ENCODE data around the gene TBC1D8. TPM values are rescaled to one million over a fixed set of nuclear protein-coding genes. Genes with fewer than 3 reads are reported as not detected.

Gene TBC1D8
- total RNA-seq, 1 experiment from 2014 or later = 139 TPM

DNA sequence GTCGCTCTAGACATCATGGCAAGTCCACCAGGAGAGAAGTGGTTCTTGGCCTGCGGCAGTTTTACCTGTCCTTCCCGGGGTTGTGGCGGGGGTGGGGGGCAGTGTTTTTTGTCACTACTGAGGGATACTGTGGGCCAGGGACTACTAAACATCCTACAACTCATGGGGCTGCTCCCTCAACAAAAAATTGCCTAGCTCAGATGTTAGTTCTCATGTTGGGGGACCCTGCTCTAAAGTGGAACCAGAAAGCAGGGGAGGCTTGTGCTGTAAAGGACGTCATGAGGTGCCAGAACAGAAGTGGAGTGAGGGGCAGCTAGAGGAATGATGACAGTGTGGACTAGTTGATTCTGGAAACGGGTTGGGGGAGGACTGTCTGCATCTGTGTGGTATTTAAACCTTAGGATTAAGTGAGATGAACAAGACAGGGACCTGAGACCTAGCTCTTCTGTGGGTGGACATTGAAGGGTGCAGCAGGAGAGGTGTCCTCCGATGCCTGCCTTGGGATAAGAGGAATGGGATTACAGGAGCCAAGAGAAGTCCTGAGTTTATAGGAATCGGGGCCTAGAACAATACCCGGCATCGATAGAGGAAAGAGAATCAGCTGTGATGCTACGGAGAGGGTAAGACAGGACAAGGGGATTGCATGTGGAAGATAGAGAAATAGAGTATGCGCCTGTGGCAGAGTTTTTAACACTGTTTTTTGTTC lies 146.4 kb downstream of the TBC1D8 start:
- DNase-seq (ENCODE audit: low read depth, low spot score) (no peak), ATAC-seq (no peak)
- Histone ChIP-seq H3K9me3 (ENCODE audit: control insufficient read depth, insufficient read depth, low read depth, low read length) (no peaks in the 10 kb centered on the region), H3K4me3 (ENCODE audit: low read depth in 2 of 2, low read length in 2 of 2) (peak overlapping the region; percentile 80 to 98), H3K36me3 (ENCODE audit: control insufficient read depth, insufficient read depth, low read length) (peaks cover 19% of the 10 kb centered on the region), H3K4me1 (ENCODE audit: control insufficient read depth, insufficient read depth, low read length) (peaks cover 52% of the 10 kb centered on the region), H3K27ac (ENCODE audit: low read length) (peak overlapping the region; percentile 98), H3K27me3 (ENCODE audit: control insufficient read depth, insufficient read depth, low read length) (no peaks in the 10 kb centered on the region)
- no TSS peak for BruUV-seq (replicated peaks)
- ChIA-PET CTCF (interaction anchor here (0.7 kb wide), 1 partner anchor 51 kb away, joined by 3 read pairs; no protein-coding TSS in a partner anchor), POLR2A (interaction anchor here (0.6 kb wide), 1 partner anchor 109 kb away, joined by 3 read pairs; no protein-coding TSS in a partner anchor)
- intact Hi-C loops (cut with micrococcal nuclease; ENCODE audit: unreplicated experiment) (no loop called here), in situ Hi-C loops (cut with HindIII; ENCODE audit: low pct_unique_long_range_greater_than_20kb, low sequenced_read_pairs) (no loop called here)
- TF ChIP-seq, protein P1, sequence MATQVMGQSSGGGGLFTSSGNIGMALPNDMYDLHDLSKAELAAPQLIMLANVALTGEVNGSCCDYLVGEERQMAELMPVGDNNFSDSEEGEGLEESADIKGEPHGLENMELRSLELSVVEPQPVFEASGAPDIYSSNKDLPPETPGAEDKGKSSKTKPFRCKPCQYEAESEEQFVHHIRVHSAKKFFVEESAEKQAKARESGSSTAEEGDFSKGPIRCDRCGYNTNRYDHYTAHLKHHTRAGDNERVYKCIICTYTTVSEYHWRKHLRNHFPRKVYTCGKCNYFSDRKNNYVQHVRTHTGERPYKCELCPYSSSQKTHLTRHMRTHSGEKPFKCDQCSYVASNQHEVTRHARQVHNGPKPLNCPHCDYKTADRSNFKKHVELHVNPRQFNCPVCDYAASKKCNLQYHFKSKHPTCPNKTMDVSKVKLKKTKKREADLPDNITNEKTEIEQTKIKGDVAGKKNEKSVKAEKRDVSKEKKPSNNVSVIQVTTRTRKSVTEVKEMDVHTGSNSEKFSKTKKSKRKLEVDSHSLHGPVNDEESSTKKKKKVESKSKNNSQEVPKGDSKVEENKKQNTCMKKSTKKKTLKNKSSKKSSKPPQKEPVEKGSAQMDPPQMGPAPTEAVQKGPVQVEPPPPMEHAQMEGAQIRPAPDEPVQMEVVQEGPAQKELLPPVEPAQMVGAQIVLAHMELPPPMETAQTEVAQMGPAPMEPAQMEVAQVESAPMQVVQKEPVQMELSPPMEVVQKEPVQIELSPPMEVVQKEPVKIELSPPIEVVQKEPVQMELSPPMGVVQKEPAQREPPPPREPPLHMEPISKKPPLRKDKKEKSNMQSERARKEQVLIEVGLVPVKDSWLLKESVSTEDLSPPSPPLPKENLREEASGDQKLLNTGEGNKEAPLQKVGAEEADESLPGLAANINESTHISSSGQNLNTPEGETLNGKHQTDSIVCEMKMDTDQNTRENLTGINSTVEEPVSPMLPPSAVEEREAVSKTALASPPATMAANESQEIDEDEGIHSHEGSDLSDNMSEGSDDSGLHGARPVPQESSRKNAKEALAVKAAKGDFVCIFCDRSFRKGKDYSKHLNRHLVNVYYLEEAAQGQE (IDR thresholded peaks at IDR 0.05; ENCODE audit: insufficient read depth in 1 of 2, low read depth in 2 of 2, low read length in 1 of 2) = no peak
- peak; percentile 80 for TF ChIP-seq POLR2AphosphoS5 (IDR thresholded peaks at IDR 0.05; ENCODE audit: low read depth, low read length)
- TF ChIP-seq, protein P2, sequence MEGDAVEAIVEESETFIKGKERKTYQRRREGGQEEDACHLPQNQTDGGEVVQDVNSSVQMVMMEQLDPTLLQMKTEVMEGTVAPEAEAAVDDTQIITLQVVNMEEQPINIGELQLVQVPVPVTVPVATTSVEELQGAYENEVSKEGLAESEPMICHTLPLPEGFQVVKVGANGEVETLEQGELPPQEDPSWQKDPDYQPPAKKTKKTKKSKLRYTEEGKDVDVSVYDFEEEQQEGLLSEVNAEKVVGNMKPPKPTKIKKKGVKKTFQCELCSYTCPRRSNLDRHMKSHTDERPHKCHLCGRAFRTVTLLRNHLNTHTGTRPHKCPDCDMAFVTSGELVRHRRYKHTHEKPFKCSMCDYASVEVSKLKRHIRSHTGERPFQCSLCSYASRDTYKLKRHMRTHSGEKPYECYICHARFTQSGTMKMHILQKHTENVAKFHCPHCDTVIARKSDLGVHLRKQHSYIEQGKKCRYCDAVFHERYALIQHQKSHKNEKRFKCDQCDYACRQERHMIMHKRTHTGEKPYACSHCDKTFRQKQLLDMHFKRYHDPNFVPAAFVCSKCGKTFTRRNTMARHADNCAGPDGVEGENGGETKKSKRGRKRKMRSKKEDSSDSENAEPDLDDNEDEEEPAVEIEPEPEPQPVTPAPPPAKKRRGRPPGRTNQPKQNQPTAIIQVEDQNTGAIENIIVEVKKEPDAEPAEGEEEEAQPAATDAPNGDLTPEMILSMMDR (IDR thresholded peaks at IDR 0.05) = no peak
- peak; percentile 56; the same call in 1 of the 2 replicates for TF ChIP-seq SIN3A (IDR thresholded peaks at IDR 0.05; ENCODE audit: borderline replicate concordance, insufficient read depth, low read depth, low read length)
- no peak for TF ChIP-seq TCF7L2 (IDR thresholded peaks at IDR 0.05; ENCODE audit: low read depth, low read length)

DNA sequence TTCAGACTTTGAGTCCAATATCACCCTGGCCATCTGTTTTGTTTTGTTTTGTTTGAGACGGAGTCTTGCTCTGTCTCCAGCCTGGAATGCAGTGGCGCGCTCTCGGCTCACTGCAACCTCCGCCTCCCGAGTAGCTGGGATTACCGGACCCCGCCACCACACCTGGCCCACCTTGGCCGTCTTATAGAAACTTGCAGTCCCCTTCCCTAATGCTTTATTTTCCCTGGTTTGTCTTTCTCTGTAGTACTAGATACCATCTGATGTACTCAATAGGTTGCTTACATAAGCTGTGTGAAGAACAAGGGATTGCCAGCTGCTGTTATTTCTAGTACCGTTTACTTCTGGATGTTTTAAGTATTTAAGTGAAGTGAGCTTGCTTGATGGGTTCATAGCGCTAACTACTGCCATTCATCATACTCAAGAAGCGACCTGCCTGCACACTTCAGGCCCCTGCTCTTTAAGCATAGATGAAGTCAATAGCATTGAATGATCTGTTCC lies 147.9 kb downstream of the TBC1D8 start:
- BruUV-seq (replicated peaks) = no TSS peak
- no peak for TF ChIP-seq TCF7L2 (IDR thresholded peaks at IDR 0.05; ENCODE audit: low read depth, low read length)
- TF ChIP-seq POLR2AphosphoS5 (IDR thresholded peaks at IDR 0.05; ENCODE audit: low read depth, low read length) = no peak
- TF ChIP-seq, protein P2 (IDR thresholded peaks at IDR 0.05) = no peak
- no peak for TF ChIP-seq SIN3A (IDR thresholded peaks at IDR 0.05; ENCODE audit: borderline replicate concordance, insufficient read depth, low read depth, low read length)
- TF ChIP-seq, protein P1 (IDR thresholded peaks at IDR 0.05; ENCODE audit: insufficient read depth in 1 of 2, low read depth in 2 of 2, low read length in 1 of 2) = no peak
- H3K4me3 ChIP-seq (ENCODE audit: low read depth in 2 of 2, low read length in 2 of 2) = peak overlapping the region; percentile 80 to 98
- in situ Hi-C loops (cut with HindIII; ENCODE audit: low pct_unique_long_range_greater_than_20kb, low sequenced_read_pairs) = no loop called here
- ATAC-seq (no peak), DNase-seq (ENCODE audit: low read depth, low spot score) (no peak)
- peak overlapping the region; percentile 98 for H3K27ac ChIP-seq (ENCODE audit: low read length)
- peaks cover 43% of the 10 kb centered on the region for H3K4me1 ChIP-seq (ENCODE audit: control insufficient read depth, insufficient read depth, low read length)
- no peaks in the 10 kb centered on the region for H3K9me3 ChIP-seq (ENCODE audit: control insufficient read depth, insufficient read depth, low read depth, low read length)
- H3K36me3 ChIP-seq (ENCODE audit: control insufficient read depth, insufficient read depth, low read length) = peaks cover 19% of the 10 kb centered on the region
- H3K27me3 ChIP-seq (ENCODE audit: control insufficient read depth, insufficient read depth, low read length) = no peaks in the 10 kb centered on the region
- ChIA-PET POLR2A (no interaction called here), CTCF (no interaction called here)
- intact Hi-C loops (cut with micrococcal nuclease; ENCODE audit: unreplicated experiment) = no loop called here

Data from Panc1 (cell line).